H9 (cell line): ENCODE results near the gene BRAF. TPM values are rescaled to one million over a fixed set of nuclear protein-coding genes. Genes with fewer than 3 reads are reported as not detected.

ENCODE experiments used
- DNase-seq: peaks from one replicate; pipeline ENCODE4 v3.0.0-alpha.2; 2017
- H2AFZ ChIP-seq: one replicate; pipeline ENCODE4 v1.6.1; 2013; ENCODE audit warnings: mild to moderate bottlenecking, low read length, control low read depth, moderate library complexity
- H2AK5ac ChIP-seq: 2 replicates; pipeline ENCODE4 v1.6.1; 2013; ENCODE audit warnings: low read length, control low read depth, mixed read lengths; ENCODE audit not compliant: insufficient read length
- H2BK120ac ChIP-seq: one replicate; pipeline ENCODE4 v1.6.1; 2013; ENCODE audit warnings: low read depth, mild to moderate bottlenecking, low read length, control low read depth, inconsistent platforms; ENCODE audit not compliant: poor library complexity, severe bottlenecking
- H2BK12ac ChIP-seq: 2 replicates; pipeline ENCODE4 v1.6.1; 2013; ENCODE audit warnings: low read length, control low read depth, mixed read lengths, low read depth; ENCODE audit not compliant: insufficient read length
- H2BK15ac ChIP-seq: 2 replicates; pipeline ENCODE4 v1.6.1; 2013; ENCODE audit warnings: low read depth, low read length, control low read depth
- H2BK20ac ChIP-seq: one replicate; pipeline ENCODE4 v1.6.1; 2013; ENCODE audit warnings: low read depth, mild to moderate bottlenecking, low read length, control low read depth, inconsistent platforms; ENCODE audit not compliant: poor library complexity, severe bottlenecking
- H2BK5ac ChIP-seq: 2 replicates; pipeline ENCODE4 v1.6.1; 2013; ENCODE audit warnings: low read length, control low read depth, mixed read lengths; ENCODE audit not compliant: insufficient read length
- H3K14ac ChIP-seq: 2 replicates; pipeline ENCODE4 v1.6.1; 2013; ENCODE audit warnings: low read length, control low read depth; ENCODE audit not compliant: insufficient read depth
- H3K18ac ChIP-seq: 2 replicates; pipeline ENCODE4 v1.6.1; 2013; ENCODE audit warnings: low read depth, mild to moderate bottlenecking, mixed read lengths, low read length, control low read depth; ENCODE audit not compliant: insufficient read length
- H3K23ac ChIP-seq: 2 replicates; pipeline ENCODE4 v1.6.1; 2013; ENCODE audit warnings: low read length, control low read depth, mixed read lengths, low read depth; ENCODE audit not compliant: insufficient read length
- H3K23me2 ChIP-seq: 2 replicates; pipeline ENCODE4 v1.6.1; 2013; ENCODE audit warnings: low read depth, mild to moderate bottlenecking, mixed read lengths, low read length, control low read depth; ENCODE audit not compliant: insufficient read length, poor library complexity, severe bottlenecking
- H3K27ac ChIP-seq: 2 replicates; pipeline ENCODE4 v1.5.1; 2013; ENCODE audit warnings: low read length, control low read depth, mixed read lengths, low read depth; ENCODE audit not compliant: insufficient read length
- H3K27me3 ChIP-seq: 2 replicates; pipeline ENCODE4 v1.6.1; 2013; ENCODE audit warnings: low read length, control low read depth, inconsistent platforms; ENCODE audit not compliant: insufficient read depth
- H3K4ac ChIP-seq: 2 replicates; pipeline ENCODE4 v1.6.1; 2013; ENCODE audit warnings: low read depth, mild to moderate bottlenecking, control low read depth, inconsistent platforms, low read length, moderate library complexity
- H3K4me1 ChIP-seq: 2 replicates; pipeline ENCODE4 v1.6.1; 2013; ENCODE audit warnings: low read length, control low read depth, inconsistent platforms; ENCODE audit not compliant: insufficient read depth
- H3K4me2 ChIP-seq: 2 replicates; pipeline ENCODE4 v1.6.1; 2013; ENCODE audit warnings: low read length, control low read depth, mixed read lengths; ENCODE audit not compliant: insufficient read length, insufficient read depth
- H3K56ac ChIP-seq: 2 replicates; pipeline ENCODE4 v1.6.1; 2013; ENCODE audit warnings: low read depth, mild to moderate bottlenecking, mixed read lengths, low read length, control low read depth; ENCODE audit not compliant: insufficient read length
- H3K79me1 ChIP-seq: 2 replicates; pipeline ENCODE4 v1.6.1; 2013; ENCODE audit warnings: low read depth, mild to moderate bottlenecking, moderate library complexity, low read length, control low read depth, inconsistent platforms; ENCODE audit not compliant: insufficient read depth, poor library complexity, severe bottlenecking
- H3K79me2 ChIP-seq: 2 replicates; pipeline ENCODE4 v1.6.1; 2013; ENCODE audit warnings: low read length, control low read depth, inconsistent platforms; ENCODE audit not compliant: insufficient read depth
- H3K9ac ChIP-seq: 2 replicates; pipeline ENCODE4 v1.6.1; 2013; ENCODE audit warnings: low read length, control low read depth, mixed read lengths; ENCODE audit not compliant: insufficient read length; ENCODE audit errors: extremely low read depth
- H3K9me3 ChIP-seq: one replicate; pipeline ENCODE4 v1.6.1; 2013; ENCODE audit warnings: low read depth, low read length, inconsistent platforms; ENCODE audit not compliant: control insufficient read depth
- H3T11ph ChIP-seq: one replicate; pipeline ENCODE4 v1.6.1; 2013; ENCODE audit warnings: mild to moderate bottlenecking, low read length, control low read depth, inconsistent platforms
- H4K20me1 ChIP-seq: one replicate; pipeline ENCODE4 v1.6.1; 2013; ENCODE audit not compliant: control insufficient read depth, insufficient read length, insufficient read depth
- H4K5ac ChIP-seq: 2 replicates; pipeline ENCODE4 v1.6.1; 2013; ENCODE audit warnings: low read depth, mild to moderate bottlenecking, mixed read lengths, low read length, control low read depth; ENCODE audit not compliant: insufficient read length
- H4K8ac ChIP-seq: replicated peaks from 2 replicates; pipeline ENCODE4 v1.6.1; 2013; ENCODE audit warnings: low read length, control low read depth, mixed read lengths, low read depth; ENCODE audit not compliant: insufficient read length
- H4K91ac ChIP-seq: 2 replicates; pipeline ENCODE4 v1.6.1; 2013; ENCODE audit warnings: low read depth, mild to moderate bottlenecking, moderate library complexity, mixed read lengths, low read length, control low read depth; ENCODE audit not compliant: insufficient read length
- H3K27ac Mint-ChIP-seq, 3 experiments: 2 replicates in 2 of 3; 3 replicates in 1 of 3; pipeline ENCODE4 v1.8.0; 2020 to 2021; ENCODE audit warnings: mixed read lengths in 3 of 3, mild to moderate bottlenecking in 1 of 3, moderate library complexity in 1 of 3
- H3K27me3 Mint-ChIP-seq: 2 replicates; pipeline ENCODE4 v1.8.0; 2021; ENCODE audit warnings: low read depth, mild to moderate bottlenecking, moderate library complexity, mixed read lengths
- H3K36me3 Mint-ChIP-seq, 3 experiments: 2 replicates in 2 of 3; 3 replicates in 1 of 3; pipeline ENCODE4 v1.8.0; 2020 to 2021; ENCODE audit warnings: low read depth in 3 of 3, mixed read lengths in 3 of 3; ENCODE audit not compliant: insufficient read depth in 1 of 3
- H3K4me1 Mint-ChIP-seq, 2 experiments: 2 replicates each; pipeline ENCODE4 v1.8.0; 2020; ENCODE audit warnings: mixed read lengths in 2 of 2
- H3K4me3 Mint-ChIP-seq, 2 experiments: 2 replicates in 1 of 2; 3 replicates in 1 of 2; pipeline ENCODE4 v1.8.0; 2020 to 2021; ENCODE audit warnings: mild to moderate bottlenecking in 2 of 2, mixed read lengths in 2 of 2, moderate library complexity in 1 of 2
- H3K9me3 Mint-ChIP-seq, 2 experiments: 2 replicates in 1 of 2; 3 replicates in 1 of 2; pipeline ENCODE4 v1.8.0; 2020; ENCODE audit warnings: mild to moderate bottlenecking in 2 of 2, mixed read lengths in 2 of 2, moderate library complexity in 1 of 2
- WGBS: extraction: QIAGEN DNeasy Blood & Tissue Kit; methylation state at CpG from one replicate; pipeline ENCODE4 v1.1.7; 2013; ENCODE audit warnings: missing lambda C conversion rate, low lambda C conversion rate, mixed read lengths; ENCODE audit not compliant: insufficient read length; ENCODE audit errors: extremely low coverage; 5-methylcytosine and 5-hydroxymethylcytosine counted together
- total RNA-seq: library from RNA; stranded (reverse); gene quantifications from 2 replicates; pipeline ENCODE4 v1.2.1, GENCODE V29; 2021
- TF ChIP-seq, protein P1 (sequence below): fragments of 200-600 bp; sonication (generic); conservative IDR thresholded peaks from 3 replicates; pipeline ENCODE4 v1.8.0; 2021; ENCODE audit warnings: antibody characterized with exemption, mild to moderate bottlenecking

BRAF gene
- total RNA-seq, 1 experiment from 2014 or later: 32.9 TPM

- Histone ChIP-seq H2AFZ (no peak overlapping the region), H2BK12ac (no peak overlapping the region), H3K79me1 (no peaks in the 10 kb centered on the region), H3K9me3 (no peaks in the 10 kb centered on the region), H3K14ac (no peak overlapping the region), H3K23ac (no peak overlapping the region), H3K56ac (no peak overlapping the region), H4K8ac (no peak overlapping the region), H2AK5ac (no peak overlapping the region), H3K4me2 (no peak overlapping the region), H2BK20ac (no peak overlapping the region), H4K5ac (no peak overlapping the region), H3K4me1 (no peaks in the 10 kb centered on the region), H3K27me3 (no peaks in the 10 kb centered on the region), H3K27ac (no peak overlapping the region), H4K20me1 (no peaks in the 10 kb centered on the region), H3T11ph (no peak overlapping the region), H3K79me2 (no peaks in the 10 kb centered on the region), H4K91ac (no peak overlapping the region), H2BK120ac (no peak overlapping the region), H3K9ac (no peak overlapping the region), H3K23me2 (no peaks in the 10 kb centered on the region), H2BK15ac (no peak overlapping the region), H3K4ac (no peak overlapping the region), H3K18ac (no peak overlapping the region), H2BK5ac (no peak overlapping the region)
- peaks cover 0 to 12% (median 9%) of the 10 kb centered on the region in 3 experiments; a peak in 4 of 7 replicates for H3K36me3 Mint-ChIP-seq
- H3K27ac Mint-ChIP-seq: peak overlapping the region in 1 of 3 experiments; percentile 14; a peak in 2 of 7 replicates
- H3K4me1 Mint-ChIP-seq: no peaks in the 10 kb centered on the region
- DNase-seq: no peak
- no peaks in the 10 kb centered on the region for H3K27me3 Mint-ChIP-seq
- TF ChIP-seq, protein P1, sequence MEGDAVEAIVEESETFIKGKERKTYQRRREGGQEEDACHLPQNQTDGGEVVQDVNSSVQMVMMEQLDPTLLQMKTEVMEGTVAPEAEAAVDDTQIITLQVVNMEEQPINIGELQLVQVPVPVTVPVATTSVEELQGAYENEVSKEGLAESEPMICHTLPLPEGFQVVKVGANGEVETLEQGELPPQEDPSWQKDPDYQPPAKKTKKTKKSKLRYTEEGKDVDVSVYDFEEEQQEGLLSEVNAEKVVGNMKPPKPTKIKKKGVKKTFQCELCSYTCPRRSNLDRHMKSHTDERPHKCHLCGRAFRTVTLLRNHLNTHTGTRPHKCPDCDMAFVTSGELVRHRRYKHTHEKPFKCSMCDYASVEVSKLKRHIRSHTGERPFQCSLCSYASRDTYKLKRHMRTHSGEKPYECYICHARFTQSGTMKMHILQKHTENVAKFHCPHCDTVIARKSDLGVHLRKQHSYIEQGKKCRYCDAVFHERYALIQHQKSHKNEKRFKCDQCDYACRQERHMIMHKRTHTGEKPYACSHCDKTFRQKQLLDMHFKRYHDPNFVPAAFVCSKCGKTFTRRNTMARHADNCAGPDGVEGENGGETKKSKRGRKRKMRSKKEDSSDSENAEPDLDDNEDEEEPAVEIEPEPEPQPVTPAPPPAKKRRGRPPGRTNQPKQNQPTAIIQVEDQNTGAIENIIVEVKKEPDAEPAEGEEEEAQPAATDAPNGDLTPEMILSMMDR: peak; percentile 62
- no peaks in the 10 kb centered on the region for H3K9me3 Mint-ChIP-seq
- no peak overlapping the region for H3K4me3 Mint-ChIP-seq
- WGBS: no CpG with 5 or more reads among the region's 2 CpGs
These were observed 198.4 kb downstream of the BRAF start for GRCh38 chr7:140726281-140726680.
